Frontal cortex (tissue), 4 donors: ENCODE data around the gene TNFRSF8. TPM values are rescaled to one million over a fixed set of nuclear protein-coding genes. Genes with fewer than 3 reads are reported as not detected.

Experiments used
- DNase-seq, 2 donors: peaks; one replicate each; pipeline ENCODE4 v3.0.0; 2012; ENCODE audit warnings: low spot score in 2 of 2
- FAIRE-seq: peaks from 2 replicates; lab custom pipeline; 2012; peaks lifted over from hg19 to GRCh38; lab: Jason Lieb, UNC
- small RNA-seq: library from RNA; depleted of rRNA; stranded (forward); fragments of <200 nt; gene quantifications from one replicate; pipeline ENCODE3, GENCODE V24; 2014
- total RNA-seq: library from RNA; depleted of rRNA; stranded (reverse); fragments of >200 nt; gene quantifications from one replicate; pipeline ENCODE4 v1.2.3, GENCODE V29; 2014
- donor health status: control.
- donor health status: control.
- donor health status: control.

TNFRSF8 gene
- total RNA-seq, 1 donor from 2014 or later: not detected

GRCh38 chr1:12180903-12181302 lies 117.8 kb downstream of the TNFRSF8 start:
- DNase-seq: no peak

GRCh38 chr1:12181568-12181967 lies 118.5 kb downstream of the TNFRSF8 start:
- FAIRE-seq (no peak), DNase-seq (no peak)

More at GRCh38 chr1:12180903-12181302, 117.8 kb downstream of the TNFRSF8 start:
- FAIRE-seq: no peak

- no peak for FAIRE-seq
- no peak for DNase-seq
Measured at GRCh38 chr1:12182410-12182984, 119.4 kb downstream of the TNFRSF8 start.

GRCh38 chr1:12183095-12183794 lies 120.1 kb downstream of the TNFRSF8 start:
- DNase-seq (no peak), FAIRE-seq (no peak)

GRCh38 chr1:12184008-12184681 lies 121.0 kb downstream of the TNFRSF8 start:
- DNase-seq (peak; percentile 41 to 69), FAIRE-seq (no peak)

- no peak for DNase-seq
- FAIRE-seq: no peak
Measured at GRCh38 chr1:12185036-12185917, 122.2 kb downstream of the TNFRSF8 start.

GRCh38 chr1:12185918-12186678 lies 123.0 kb downstream of the TNFRSF8 start:
- FAIRE-seq: no peak
- DNase-seq: no peak

- no peak for FAIRE-seq
- DNase-seq: no peak
Measured at GRCh38 chr1:12186679-12186985, 123.5 kb downstream of the TNFRSF8 start.

- no peak for DNase-seq
- FAIRE-seq: no peak
Measured at GRCh38 chr1:12188115-12188514, 125.0 kb downstream of the TNFRSF8 start.

- no peak for DNase-seq
- no peak for FAIRE-seq
Measured at GRCh38 chr1:12188657-12189327, 125.7 kb downstream of the TNFRSF8 start.

- FAIRE-seq (no peak), DNase-seq (no peak)
Measured at GRCh38 chr1:12189328-12189682, 126.2 kb downstream of the TNFRSF8 start.

GRCh38 chr1:12191242-12192032 lies 128.3 kb downstream of the TNFRSF8 start:
- FAIRE-seq (no peak), DNase-seq (no peak)

Small RNA genes within 50 kb of the gene (small RNA-seq; reads per million reads assigned to genes)
- gene AL096840.1 (not detected), gene MIR4632 (not detected), gene MIR6729 (not detected), gene RF00019 (not detected), gene RN7SL649P (not detected), gene RNU6-777P (not detected), gene RPL23AP89 (not detected)

Other genes with a start within 250 kb of the TNFRSF8 start
- 3.3 TPM for gene NPPA, start 215.5 kb upstream of the TNFRSF8 start, total RNA-seq
- gene NPPB, start 204.4 kb upstream of the TNFRSF8 start, total RNA-seq: 0.41 TPM
- 20.0 TPM for gene KIAA2013, start 136.9 kb upstream of the TNFRSF8 start, total RNA-seq
- gene PLOD1, start 128.6 kb upstream of the TNFRSF8 start, total RNA-seq: 15.5 TPM
- gene MFN2, start 82.9 kb upstream of the TNFRSF8 start, total RNA-seq: 42.0 TPM
- 31.8 TPM for gene MIIP, start 43.8 kb upstream of the TNFRSF8 start, total RNA-seq
- 2.0 TPM for gene TNFRSF1B, start 103.7 kb downstream of the TNFRSF8 start, total RNA-seq
- gene VPS13D, start 166.7 kb downstream of the TNFRSF8 start, total RNA-seq: 34.6 TPM